ENCODE measurements around the gene SLC34A1. TPM values are rescaled to one million over a fixed set of nuclear protein-coding genes. Genes with fewer than 3 reads are reported as not detected.

The SLC34A1 gene
- total RNA-seq, 1 donor from 2014 or later, result not detected

DNA sequence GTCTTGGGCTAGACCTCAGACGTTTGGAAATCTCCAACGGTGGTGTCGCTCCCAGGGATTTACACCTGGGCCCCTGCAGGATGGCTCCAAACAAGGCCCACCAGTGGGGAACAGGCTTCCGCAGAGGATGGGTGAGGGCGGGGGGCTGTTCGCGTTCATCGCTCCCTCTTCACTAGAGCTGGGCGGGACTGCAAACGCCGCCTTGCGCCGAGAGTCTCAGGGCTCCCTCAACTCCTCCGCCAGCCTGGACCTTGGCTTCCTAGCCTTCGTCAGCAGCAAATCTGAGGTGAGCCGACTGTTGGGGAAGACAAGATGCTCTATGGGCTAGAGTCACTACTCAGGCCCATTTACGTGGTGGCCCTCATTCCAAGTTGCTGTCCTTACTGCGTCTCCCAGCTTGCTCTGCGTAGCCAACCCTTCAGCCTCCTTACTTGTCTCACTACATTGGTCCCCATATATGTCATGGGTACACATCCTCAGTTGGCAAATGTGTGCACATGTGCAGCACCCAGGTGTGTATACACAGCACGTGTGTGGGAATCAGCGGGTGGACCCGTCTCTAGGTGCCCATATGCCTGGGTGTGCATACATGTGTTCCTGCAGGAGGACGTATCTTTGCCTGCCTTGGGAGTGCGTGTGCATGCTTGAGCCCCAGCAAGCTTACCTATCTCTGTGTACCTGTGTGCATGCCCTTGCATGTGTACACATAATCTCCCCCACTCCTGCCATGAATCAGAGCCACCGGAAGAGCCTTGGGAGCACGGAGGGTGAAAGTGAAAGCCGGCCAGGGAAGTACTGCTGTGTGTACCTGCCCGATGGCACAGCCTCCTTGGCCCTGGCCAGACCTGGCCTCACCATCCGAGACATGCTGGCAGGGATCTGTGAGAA lies 16.0 kb upstream of the SLC34A1 start:
- FAIRE-seq (no peak), DNase-seq (ENCODE audit: low read depth) (no peak)
- H3K4me3 Mint-ChIP-seq (ENCODE audit: unreplicated experiment), result peak overlapping the region; percentile 62
- Histone ChIP-seq H3K4me1 (ENCODE audit: insufficient read depth, low read length) (peaks cover 25% of the 10 kb centered on the region), H2AFZ (ENCODE audit: low read depth, low read length) (no peak overlapping the region), H3K4me2 (ENCODE audit: low read length) (peak overlapping the region; percentile 95), H3K9ac (ENCODE audit: low read length) (no peak overlapping the region), H4K20me1 (ENCODE audit: insufficient read depth, low read length) (no peaks in the 10 kb centered on the region), H3K27ac (ENCODE audit: low read depth, low read length) (no peak overlapping the region), H3K36me3 (ENCODE audit: insufficient read depth, low read length) (no peaks in the 10 kb centered on the region), H3K9me3 (ENCODE audit: insufficient read depth, low read depth, low read length) (no peaks in the 10 kb centered on the region), H3K4me3 (ENCODE audit: insufficient read depth, low read depth, low read length) (no peak overlapping the region), H3K79me2 (ENCODE audit: insufficient read depth, low read length) (no peaks in the 10 kb centered on the region), H3K27me3 (ENCODE audit: insufficient read depth, low read length) (peaks cover 7% of the 10 kb centered on the region)
- peaks cover 6% of the 10 kb centered on the region for H3K4me1 Mint-ChIP-seq (ENCODE audit: low read depth, unreplicated experiment)
- peaks cover 9% of the 10 kb centered on the region for H3K36me3 Mint-ChIP-seq (ENCODE audit: low read depth, unreplicated experiment)
- peaks cover 3% of the 10 kb centered on the region for H3K27me3 Mint-ChIP-seq (ENCODE audit: low read depth, unreplicated experiment)
- no peak overlapping the region for H3K27ac Mint-ChIP-seq (ENCODE audit: unreplicated experiment)
- H3K9me3 Mint-ChIP-seq (ENCODE audit: unreplicated experiment), result peaks cover 3% of the 10 kb centered on the region
- no peak for TF ChIP-seq EZH2 (IDR thresholded peaks at IDR 0.05; ENCODE audit: insufficient read depth, low read length)
- TF ChIP-seq, protein P1, sequence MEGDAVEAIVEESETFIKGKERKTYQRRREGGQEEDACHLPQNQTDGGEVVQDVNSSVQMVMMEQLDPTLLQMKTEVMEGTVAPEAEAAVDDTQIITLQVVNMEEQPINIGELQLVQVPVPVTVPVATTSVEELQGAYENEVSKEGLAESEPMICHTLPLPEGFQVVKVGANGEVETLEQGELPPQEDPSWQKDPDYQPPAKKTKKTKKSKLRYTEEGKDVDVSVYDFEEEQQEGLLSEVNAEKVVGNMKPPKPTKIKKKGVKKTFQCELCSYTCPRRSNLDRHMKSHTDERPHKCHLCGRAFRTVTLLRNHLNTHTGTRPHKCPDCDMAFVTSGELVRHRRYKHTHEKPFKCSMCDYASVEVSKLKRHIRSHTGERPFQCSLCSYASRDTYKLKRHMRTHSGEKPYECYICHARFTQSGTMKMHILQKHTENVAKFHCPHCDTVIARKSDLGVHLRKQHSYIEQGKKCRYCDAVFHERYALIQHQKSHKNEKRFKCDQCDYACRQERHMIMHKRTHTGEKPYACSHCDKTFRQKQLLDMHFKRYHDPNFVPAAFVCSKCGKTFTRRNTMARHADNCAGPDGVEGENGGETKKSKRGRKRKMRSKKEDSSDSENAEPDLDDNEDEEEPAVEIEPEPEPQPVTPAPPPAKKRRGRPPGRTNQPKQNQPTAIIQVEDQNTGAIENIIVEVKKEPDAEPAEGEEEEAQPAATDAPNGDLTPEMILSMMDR (IDR thresholded peaks at IDR 0.05; ENCODE audit: insufficient read depth, low read depth, low read length), result no peak

DNA sequence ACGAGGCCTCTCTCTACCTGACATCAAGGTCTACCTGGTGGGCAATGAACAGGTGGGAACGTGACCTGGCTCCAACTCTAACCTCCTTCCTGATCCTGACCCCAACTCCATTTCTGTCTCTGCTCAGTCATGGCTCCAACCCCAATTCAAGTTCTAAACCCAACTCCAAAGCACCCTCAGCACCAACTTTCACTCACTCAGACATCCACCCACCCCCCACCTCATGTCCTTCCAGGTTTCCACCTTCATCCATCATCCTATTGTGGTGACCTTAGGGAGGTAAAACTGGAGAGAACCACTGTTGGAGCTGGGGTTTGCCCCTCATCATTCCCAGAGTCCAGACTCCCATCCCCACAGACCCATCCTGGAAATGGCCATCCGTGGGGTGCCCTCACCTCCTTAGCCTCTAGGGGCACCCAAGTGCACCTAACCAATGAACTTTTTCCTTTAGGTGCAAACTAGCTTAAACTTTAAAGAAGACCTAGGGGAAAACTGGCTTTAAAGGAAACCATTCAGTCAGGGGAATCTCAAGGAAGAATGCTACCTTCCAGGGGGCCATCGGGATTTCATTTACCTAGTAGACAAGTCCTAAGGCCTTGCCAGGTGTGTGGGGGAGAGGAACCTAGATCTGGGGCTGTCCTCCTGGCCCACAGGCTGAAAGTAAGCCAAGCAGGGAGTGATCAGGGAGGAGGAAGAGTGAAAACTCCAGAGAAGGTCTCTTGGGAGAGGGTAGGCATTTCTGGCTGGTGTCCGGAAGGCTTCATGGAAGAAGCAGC lies 15.2 kb upstream of the SLC34A1 start:
- Histone ChIP-seq H3K79me2 (ENCODE audit: insufficient read depth, low read length) (no peaks in the 10 kb centered on the region), H3K27ac (ENCODE audit: low read depth, low read length) (no peak overlapping the region), H3K4me3 (ENCODE audit: insufficient read depth, low read depth, low read length) (no peak overlapping the region), H4K20me1 (ENCODE audit: insufficient read depth, low read length) (no peaks in the 10 kb centered on the region), H3K9me3 (ENCODE audit: insufficient read depth, low read depth, low read length) (no peaks in the 10 kb centered on the region), H3K36me3 (ENCODE audit: insufficient read depth, low read length) (no peaks in the 10 kb centered on the region), H3K4me2 (ENCODE audit: low read length) (no peak overlapping the region), H2AFZ (ENCODE audit: low read depth, low read length) (no peak overlapping the region), H3K27me3 (ENCODE audit: insufficient read depth, low read length) (peaks cover 7% of the 10 kb centered on the region), H3K9ac (ENCODE audit: low read length) (no peak overlapping the region), H3K4me1 (ENCODE audit: insufficient read depth, low read length) (peaks cover 22% of the 10 kb centered on the region)
- no peak for DNase-seq (ENCODE audit: low read depth)
- peaks cover 6% of the 10 kb centered on the region for H3K4me1 Mint-ChIP-seq (ENCODE audit: low read depth, unreplicated experiment)
- H3K36me3 Mint-ChIP-seq (ENCODE audit: low read depth, unreplicated experiment), result peaks cover 12% of the 10 kb centered on the region
- H3K9me3 Mint-ChIP-seq (ENCODE audit: unreplicated experiment), result peaks cover 3% of the 10 kb centered on the region
- FAIRE-seq, result no peak
- peak overlapping the region; percentile 8 for H3K27ac Mint-ChIP-seq (ENCODE audit: unreplicated experiment)
- H3K27me3 Mint-ChIP-seq (ENCODE audit: low read depth, unreplicated experiment), result peaks cover 7% of the 10 kb centered on the region
- H3K4me3 Mint-ChIP-seq (ENCODE audit: unreplicated experiment), result peak overlapping the region; percentile 62
- TF ChIP-seq EZH2 (IDR thresholded peaks at IDR 0.05; ENCODE audit: insufficient read depth, low read length), result no peak
- TF ChIP-seq, protein P1 (IDR thresholded peaks at IDR 0.05; ENCODE audit: insufficient read depth, low read depth, low read length), result peak; percentile 56

Measured in astrocyte (in vitro differentiated cells and primary cell).